HEK293 (cell line): Measurements from ENCODE around the gene TAF11L6.
"Not testable (repeated sequence)": the region's sequence is repeated elsewhere in the genome, so short reads cannot be mapped to it uniquely, and the experiment has no call there.

Experiments used
- CTCF ChIA-PET: fragments of 350-600 bp; formaldehyde crosslinking; extraction: SDS; loops from one replicate; lab custom pipeline; 2021; ENCODE audit warnings: antibody characterized with exemption; lab: Yijun Ruan, JAX
- POLR2A ChIA-PET: fragments of 300-600 bp; formaldehyde crosslinking; extraction: SDS; loops from one replicate; lab custom pipeline; 2020; ENCODE audit warnings: antibody characterized with exemption, inconsistent platforms; lab: Yijun Ruan, JAX
- H3K27ac ChIP-seq: fragments of 200-500 bp; sonication (Bioruptor generic); 2 replicates; pipeline ENCODE4 v1.5.1; 2014; ENCODE audit warnings: low read depth, low read length, control low read depth, inconsistent platforms; ENCODE audit errors: extremely low read depth
- H3K36me3 ChIP-seq, 2 experiments: fragments of 200-500 bp in 1 of 2; sonication (Bioruptor generic) in 1 of 2; 1 replicate in 1 of 2; 2 replicates in 1 of 2; pipeline ENCODE4 v1.5.1; 2014 to 2017; ENCODE audit warnings: inconsistent platforms in 2 of 2, low read length in 2 of 2; ENCODE audit not compliant: control insufficient read depth in 2 of 2, insufficient read depth in 1 of 2
- H3K4me1 ChIP-seq: fragments of 200-500 bp; sonication (Bioruptor generic); 2 replicates; pipeline ENCODE4 v1.5.1; 2014; ENCODE audit warnings: mild to moderate bottlenecking, low read length, inconsistent platforms; ENCODE audit not compliant: control insufficient read depth, insufficient read depth
- H3K4me3 ChIP-seq: 2 replicates; pipeline ENCODE4 v1.5.1; 2011; ENCODE audit warnings: low read depth, mild to moderate bottlenecking, control low read depth, low read length, moderate library complexity
- H3K9me3 ChIP-seq: fragments of 200-500 bp; sonication (Bioruptor generic); 2 replicates; pipeline ENCODE4 v1.5.1; 2014; ENCODE audit warnings: low read depth, low read length, inconsistent platforms; ENCODE audit not compliant: control insufficient read depth, insufficient read depth
- BCL11B ChIP-seq: fragments of 450-650 bp; formaldehyde crosslinking; IDR thresholded peaks from 2 replicates; pipeline ENCODE4 v1.5.1; 2016; ENCODE audit warnings: low read depth, missing biosample characterization, missing genetic modification characterization
- GLIS2 ChIP-seq: fragments of 450-650 bp; formaldehyde crosslinking; IDR thresholded peaks from 2 replicates; pipeline ENCODE4 v1.5.1; 2016; ENCODE audit warnings: missing biosample characterization, missing genetic modification characterization
- HOXA7 ChIP-seq: sonication (generic); formaldehyde crosslinking; IDR thresholded peaks from 2 replicates; pipeline ENCODE4 v1.8.1; 2022; ENCODE audit warnings: missing genetic modification reagents, borderline replicate concordance
- HOXD13 ChIP-seq: sonication (generic); formaldehyde crosslinking; IDR thresholded peaks from 2 replicates; pipeline ENCODE4 v1.8.0; 2022; ENCODE audit warnings: missing genetic modification reagents, borderline replicate concordance
- REST ChIP-seq: fragments of 450-650 bp; formaldehyde crosslinking; IDR thresholded peaks from 2 replicates; pipeline ENCODE4 v1.5.1; 2016; ENCODE audit warnings: missing biosample characterization, missing genetic modification characterization
- SCRT1 ChIP-seq: fragments of 450-650 bp; formaldehyde crosslinking; IDR thresholded peaks from 2 replicates; pipeline ENCODE4 v1.5.1; 2016; ENCODE audit warnings: missing biosample characterization, missing genetic modification characterization, borderline replicate concordance
- SP7 ChIP-seq: fragments of 450-650 bp; formaldehyde crosslinking; IDR thresholded peaks from 2 replicates; pipeline ENCODE4 v1.5.1; 2016; ENCODE audit warnings: missing biosample characterization, missing genetic modification characterization
- WT1 ChIP-seq: fragments of 450-650 bp; formaldehyde crosslinking; IDR thresholded peaks from 2 replicates; pipeline ENCODE4 v1.5.1; 2016; ENCODE audit warnings: missing biosample characterization, missing genetic modification characterization
- YY1 ChIP-seq: fragments of 450-650 bp; formaldehyde crosslinking; IDR thresholded peaks from 2 replicates; pipeline ENCODE4 v1.5.1; 2018; ENCODE audit warnings: missing biosample characterization, missing genetic modification characterization
- ZBTB1 ChIP-seq: fragments of 450-650 bp; formaldehyde crosslinking; IDR thresholded peaks from 2 replicates; pipeline ENCODE4 v1.5.1; 2016; ENCODE audit warnings: missing biosample characterization, missing genetic modification characterization
- ZBTB20 ChIP-seq: fragments of 450-650 bp; formaldehyde crosslinking; IDR thresholded peaks from 2 replicates; pipeline ENCODE4 v1.5.1; 2016; ENCODE audit warnings: missing biosample characterization, missing genetic modification characterization
- ZBTB21 ChIP-seq: fragments of 450-650 bp; formaldehyde crosslinking; IDR thresholded peaks from 2 replicates; pipeline ENCODE4 v1.5.1; 2017; ENCODE audit warnings: missing biosample characterization, missing genetic modification characterization
- ZBTB6 ChIP-seq: fragments of 450-650 bp; formaldehyde crosslinking; IDR thresholded peaks from 2 replicates; pipeline ENCODE4 v1.5.1; 2017; ENCODE audit warnings: missing biosample characterization, missing genetic modification characterization
- ZEB2 ChIP-seq: fragments of 450-650 bp; formaldehyde crosslinking; IDR thresholded peaks from 2 replicates; pipeline ENCODE4 v1.5.1; 2016; ENCODE audit warnings: missing biosample characterization, missing genetic modification characterization
- ZFP3 ChIP-seq: fragments of 450-650 bp; formaldehyde crosslinking; IDR thresholded peaks from 2 replicates; pipeline ENCODE4 v1.5.1; 2016; ENCODE audit warnings: low read depth, missing biosample characterization, missing genetic modification characterization
- ZNF133 ChIP-seq: fragments of 450-650 bp; formaldehyde crosslinking; IDR thresholded peaks from 2 replicates; pipeline ENCODE4 v1.5.1; 2016; ENCODE audit warnings: missing biosample characterization, missing genetic modification characterization
- ZNF140 ChIP-seq: fragments of 450-650 bp; formaldehyde crosslinking; IDR thresholded peaks from 2 replicates; pipeline ENCODE4 v1.5.1; 2016; ENCODE audit warnings: missing biosample characterization, missing genetic modification characterization
- ZNF157 ChIP-seq: fragments of 450-650 bp; formaldehyde crosslinking; IDR thresholded peaks from 2 replicates; pipeline ENCODE4 v1.5.1; 2016; ENCODE audit warnings: missing biosample characterization, missing genetic modification characterization
- ZNF16 ChIP-seq: fragments of 450-650 bp; formaldehyde crosslinking; IDR thresholded peaks from 2 replicates; pipeline ENCODE4 v1.5.1; 2016; ENCODE audit warnings: low read depth, missing biosample characterization, missing genetic modification characterization
- ZNF266 ChIP-seq: fragments of 450-650 bp; formaldehyde crosslinking; IDR thresholded peaks from 2 replicates; pipeline ENCODE4 v1.5.1; 2016; ENCODE audit warnings: missing biosample characterization, missing genetic modification characterization, low read depth
- ZNF311 ChIP-seq: fragments of 450-650 bp; formaldehyde crosslinking; IDR thresholded peaks from 2 replicates; pipeline ENCODE4 v1.5.1; 2017; ENCODE audit warnings: missing biosample characterization, missing genetic modification characterization, borderline replicate concordance
- ZNF423 ChIP-seq: fragments of 450-650 bp; formaldehyde crosslinking; IDR thresholded peaks from 2 replicates; pipeline ENCODE4 v1.5.1; 2016; ENCODE audit warnings: missing biosample characterization, missing genetic modification characterization
- ZNF473 ChIP-seq: fragments of 450-650 bp; formaldehyde crosslinking; IDR thresholded peaks from 2 replicates; pipeline ENCODE4 v1.5.1; 2017; ENCODE audit warnings: missing biosample characterization, missing genetic modification characterization
- ZNF514 ChIP-seq: fragments of 450-650 bp; formaldehyde crosslinking; IDR thresholded peaks from 2 replicates; pipeline ENCODE4 v1.5.1; 2016; ENCODE audit warnings: missing biosample characterization, missing genetic modification characterization
- ZNF560 ChIP-seq: fragments of 450-650 bp; formaldehyde crosslinking; IDR thresholded peaks from 2 replicates; pipeline ENCODE4 v1.5.1; 2017; ENCODE audit warnings: missing biosample characterization, missing genetic modification characterization, borderline replicate concordance
- ZNF664 ChIP-seq: fragments of 450-650 bp; formaldehyde crosslinking; IDR thresholded peaks from 2 replicates; pipeline ENCODE4 v1.5.1; 2016; ENCODE audit warnings: missing biosample characterization, missing genetic modification characterization
- TF ChIP-seq, protein P1 (sequence below): fragments of 450-650 bp; formaldehyde crosslinking; IDR thresholded peaks from 2 replicates; pipeline ENCODE4 v1.5.1; 2017; ENCODE audit warnings: missing biosample characterization, mild to moderate bottlenecking, missing genetic modification characterization, moderate library complexity
- TF ChIP-seq, protein P2 (sequence below): fragments of 450-650 bp; formaldehyde crosslinking; IDR thresholded peaks from 2 replicates; pipeline ENCODE4 v1.5.1; 2017; ENCODE audit warnings: missing biosample characterization, missing genetic modification characterization

TAF11L6 gene

GRCh38 chr5:17528369-17528768 lies at the start of gene TAF11L6:
TAF11L6 (plus strand) TSS chr5:17528669.
- H3K27ac ChIP-seq, H3K36me3 ChIP-seq, H3K4me3 ChIP-seq, CTCF ChIA-PET, H3K9me3 ChIP-seq, POLR2A ChIA-PET, H3K4me1 ChIP-seq: not testable (repeated sequence)

GRCh38 chr5:17481378-17481777 lies 47.1 kb upstream of the TAF11L6 start:
- CTCF ChIA-PET = interaction anchor here (0.7 to 1.1 kb wide), 2 partner anchors 14 to 267 kb away, joined by 3 to 4 read pairs; no protein-coding TSS in a partner anchor
- no peaks in the 10 kb centered on the region for H3K4me1 ChIP-seq
- H3K9me3 ChIP-seq = no peaks in the 10 kb centered on the region
- POLR2A ChIA-PET = no interaction called here
- no peak overlapping the region for H3K4me3 ChIP-seq
- no peak overlapping the region for H3K27ac ChIP-seq
- TF ChIP-seq ZNF311 (tag by site-specific recombination) (no peak), HOXA7 (CRISPR knock-in tag) (no peak), WT1 (tag by site-specific recombination) (no peak), ZNF423 (no peak), ZNF133 (no peak), ZBTB20 (tag by site-specific recombination) (no peak), YY1 (tag by site-specific recombination) (no peak), ZNF140 (tag by site-specific recombination) (no peak), ZNF473 (tag by site-specific recombination) (no peak), ZNF560 (tag by site-specific recombination) (no peak), ZNF664 (tag by site-specific recombination) (no peak), ZBTB6 (tag by site-specific recombination) (no peak), SP7 (tag by site-specific recombination) (no peak), ZBTB1 (tag by site-specific recombination) (no peak), ZBTB21 (tag by site-specific recombination) (no peak), SCRT1 (tag by site-specific recombination) (no peak)
- TF ChIP-seq, protein P1, sequence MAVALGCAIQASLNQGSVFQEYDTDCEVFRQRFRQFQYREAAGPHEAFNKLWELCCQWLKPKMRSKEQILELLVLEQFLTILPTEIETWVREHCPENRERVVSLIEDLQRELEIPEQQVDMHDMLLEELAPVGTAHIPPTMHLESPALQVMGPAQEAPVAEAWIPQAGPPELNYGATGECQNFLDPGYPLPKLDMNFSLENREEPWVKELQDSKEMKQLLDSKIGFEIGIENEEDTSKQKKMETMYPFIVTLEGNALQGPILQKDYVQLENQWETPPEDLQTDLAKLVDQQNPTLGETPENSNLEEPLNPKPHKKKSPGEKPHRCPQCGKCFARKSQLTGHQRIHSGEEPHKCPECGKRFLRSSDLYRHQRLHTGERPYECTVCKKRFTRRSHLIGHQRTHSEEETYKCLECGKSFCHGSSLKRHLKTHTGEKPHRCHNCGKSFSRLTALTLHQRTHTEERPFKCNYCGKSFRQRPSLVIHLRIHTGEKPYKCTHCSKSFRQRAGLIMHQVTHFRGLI (tag by site-specific recombination) = no peak
- H3K36me3 ChIP-seq = no peaks in the 10 kb centered on the region

GRCh38 chr5:17482790-17483189 lies 45.7 kb upstream of the TAF11L6 start:
- ChIA-PET CTCF (no interaction called here), POLR2A (no interaction called here)
- H3K27ac ChIP-seq = no peak overlapping the region
- H3K9me3 ChIP-seq = no peaks in the 10 kb centered on the region
- no peaks in the 10 kb centered on the region for H3K36me3 ChIP-seq
- H3K4me3 ChIP-seq = no peak overlapping the region
- no peaks in the 10 kb centered on the region for H3K4me1 ChIP-seq
- no peak for TF ChIP-seq ZNF514
- no peak for TF ChIP-seq HOXD13 (CRISPR knock-in tag)
- TF ChIP-seq ZEB2 (tag by site-specific recombination) = no peak
- no peak for TF ChIP-seq ZNF157 (tag by site-specific recombination)
- TF ChIP-seq BCL11B (tag by site-specific recombination) = no peak
- TF ChIP-seq REST = no peak
- TF ChIP-seq ZNF266 (tag by site-specific recombination) = no peak
- TF ChIP-seq GLIS2 (tag by site-specific recombination) = no peak
- no peak for TF ChIP-seq ZNF16 (tag by site-specific recombination)
- TF ChIP-seq, protein P2, sequence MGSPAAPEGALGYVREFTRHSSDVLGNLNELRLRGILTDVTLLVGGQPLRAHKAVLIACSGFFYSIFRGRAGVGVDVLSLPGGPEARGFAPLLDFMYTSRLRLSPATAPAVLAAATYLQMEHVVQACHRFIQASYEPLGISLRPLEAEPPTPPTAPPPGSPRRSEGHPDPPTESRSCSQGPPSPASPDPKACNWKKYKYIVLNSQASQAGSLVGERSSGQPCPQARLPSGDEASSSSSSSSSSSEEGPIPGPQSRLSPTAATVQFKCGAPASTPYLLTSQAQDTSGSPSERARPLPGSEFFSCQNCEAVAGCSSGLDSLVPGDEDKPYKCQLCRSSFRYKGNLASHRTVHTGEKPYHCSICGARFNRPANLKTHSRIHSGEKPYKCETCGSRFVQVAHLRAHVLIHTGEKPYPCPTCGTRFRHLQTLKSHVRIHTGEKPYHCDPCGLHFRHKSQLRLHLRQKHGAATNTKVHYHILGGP (tag by site-specific recombination) = no peak
- no peak for TF ChIP-seq ZFP3 (tag by site-specific recombination)
